CD8-positive, alpha-beta memory T cell (primary cell): Measurements from ENCODE around the gene AZIN2. TPM values are rescaled to one million over a fixed set of nuclear protein-coding genes. Genes with fewer than 3 reads are reported as not detected.
"Not testable (repeated sequence)": the region's sequence is repeated elsewhere in the genome, so short reads cannot be mapped to it uniquely, and the experiment has no call there.

ENCODE experiments used
- CTCF ChIA-PET: fragments of 350-600 bp; sonication (Branson Sonifier 250); formaldehyde crosslinking; loops from one replicate; lab custom pipeline; 2021; ENCODE audit warnings: antibody characterized with exemption; lab: Charles Lee
- POLR2A ChIA-PET: fragments of 350-600 bp; sonication (Branson Sonifier 250); formaldehyde crosslinking; loops from one replicate; lab custom pipeline; 2021; ENCODE audit warnings: antibody characterized with exemption; lab: Charles Lee
- DNase-seq, 5 donors: peaks; one replicate each; pipeline versions ENCODE4 v3.0.0 to v3.0.0-alpha.2; 2020 to 2022; ENCODE audit warnings: mixed read lengths in 1 of 5
- H3K27ac ChIP-seq: one replicate; pipeline ENCODE4 v1.7.0; 2013; ENCODE audit warnings: low read depth, mild to moderate bottlenecking, low read length, moderate library complexity
- H3K27me3 ChIP-seq: 2 replicates; pipeline ENCODE4 v1.7.0; 2013; ENCODE audit warnings: low read length, mild to moderate bottlenecking; ENCODE audit not compliant: insufficient read depth, poor library complexity, severe bottlenecking
- H3K36me3 ChIP-seq: 2 replicates; pipeline ENCODE4 v1.7.0; 2013; ENCODE audit warnings: mild to moderate bottlenecking, low read length, moderate library complexity; ENCODE audit not compliant: insufficient read depth
- H3K4me1 ChIP-seq: 2 replicates; pipeline ENCODE4 v1.7.0; 2013; ENCODE audit warnings: mild to moderate bottlenecking, low read length, moderate library complexity; ENCODE audit not compliant: insufficient read depth
- H3K4me3 ChIP-seq: 2 replicates; pipeline ENCODE4 v1.7.0; 2013; ENCODE audit warnings: mild to moderate bottlenecking, low read length
- H3K9me3 ChIP-seq: 2 replicates; pipeline ENCODE4 v1.7.0; 2013; ENCODE audit warnings: mild to moderate bottlenecking, low read length
- H3K27ac Mint-ChIP-seq, 8 donors: one replicate each; pipeline ENCODE4 v1.8.0; 2020 to 2021; ENCODE audit warnings: mixed read lengths in 8 of 8, mild to moderate bottlenecking in 6 of 8, inconsistent platforms in 3 of 8, moderate library complexity in 3 of 8
- H3K27me3 Mint-ChIP-seq, 2 donors: one replicate each; pipeline ENCODE4 v1.8.0; 2020 to 2021; ENCODE audit warnings: mixed read lengths in 2 of 2, mild to moderate bottlenecking in 1 of 2, moderate library complexity in 1 of 2
- H3K36me3 Mint-ChIP-seq, 3 donors: one replicate each; pipeline ENCODE4 v1.8.0; 2020 to 2021; ENCODE audit warnings: mixed read lengths in 3 of 3, inconsistent platforms in 1 of 3, mild to moderate bottlenecking in 1 of 3
- H3K4me1 Mint-ChIP-seq, 3 donors: one replicate each; pipeline ENCODE4 v1.8.0; 2020 to 2021; ENCODE audit warnings: mixed read lengths in 3 of 3, inconsistent platforms in 1 of 3, mild to moderate bottlenecking in 1 of 3
- H3K4me3 Mint-ChIP-seq, 7 donors: one replicate each; pipeline ENCODE4 v1.8.0; 2020 to 2021; ENCODE audit warnings: mixed read lengths in 7 of 7, mild to moderate bottlenecking in 6 of 7, moderate library complexity in 4 of 7, inconsistent platforms in 2 of 7
- H3K9me3 Mint-ChIP-seq, 5 donors: one replicate each; pipeline ENCODE4 v1.8.0; 2020 to 2022; ENCODE audit warnings: mixed read lengths in 5 of 5, mild to moderate bottlenecking in 3 of 5, moderate library complexity in 2 of 5, inconsistent platforms in 1 of 5
- polyA plus RNA-seq: library from polyadenylated mRNA; unstranded; fragments of 300-500 nt; fragmentation: Illumina TruSeq; gene quantifications from one replicate; pipeline ENCODE4 v1.2.3, GENCODE V29; 2021
- total RNA-seq, 2 experiments: library from RNA; stranded (reverse); gene quantifications; one replicate each; pipeline ENCODE4 v1.2.3, GENCODE V29; 2021

The AZIN2 gene
- total and polyA plus RNA-seq, 3 experiments from 2014 or later, result 2.1 to 4.9 (median 2.5) TPM

DNA sequence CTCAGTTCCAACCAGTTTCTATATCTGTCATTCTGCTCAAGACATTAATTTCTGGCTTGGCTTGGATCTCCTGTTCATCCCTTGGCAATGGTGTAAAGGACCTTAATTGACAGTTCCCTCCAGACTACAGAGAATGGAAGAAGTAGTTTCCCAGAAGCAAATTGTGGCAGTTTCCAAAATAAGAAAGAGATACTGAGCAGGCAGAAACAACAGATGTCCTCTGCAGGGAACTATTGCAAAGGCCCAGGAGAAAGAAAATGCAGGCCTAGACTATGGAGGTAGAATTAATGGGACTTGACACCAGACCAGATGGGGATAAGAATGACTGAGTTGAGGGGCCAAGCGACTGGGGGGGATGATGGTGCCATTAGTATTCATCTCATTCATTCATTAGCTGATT lies 38.1 kb upstream of the AZIN2 start:
- Histone ChIP-seq H3K4me3 (no peak overlapping the region), H3K4me1 (peaks cover 5% of the 10 kb centered on the region), H3K27ac (no peak overlapping the region), H3K9me3 (no peaks in the 10 kb centered on the region), H3K27me3 (no peaks in the 10 kb centered on the region), H3K36me3 (no peaks in the 10 kb centered on the region)
- peak overlapping the region in 2 of 8 donors; percentile 38 to 88 for H3K27ac Mint-ChIP-seq
- H3K27me3 Mint-ChIP-seq, result no peaks in the 10 kb centered on the region
- no peaks in the 10 kb centered on the region for H3K9me3 Mint-ChIP-seq
- no peaks in the 10 kb centered on the region for H3K36me3 Mint-ChIP-seq
- POLR2A ChIA-PET, result interaction anchor here (0.6 kb wide), 1 partner anchor 23 kb away, joined by 4 read pairs; no protein-coding TSS in a partner anchor
- H3K4me1 Mint-ChIP-seq, result peaks cover 8 to 18% (median 16%) of the 10 kb centered on the region in 3 donors
- H3K4me3 Mint-ChIP-seq, result no peak overlapping the region
- DNase-seq, result no peak
- CTCF ChIA-PET, result no interaction called here

DNA sequence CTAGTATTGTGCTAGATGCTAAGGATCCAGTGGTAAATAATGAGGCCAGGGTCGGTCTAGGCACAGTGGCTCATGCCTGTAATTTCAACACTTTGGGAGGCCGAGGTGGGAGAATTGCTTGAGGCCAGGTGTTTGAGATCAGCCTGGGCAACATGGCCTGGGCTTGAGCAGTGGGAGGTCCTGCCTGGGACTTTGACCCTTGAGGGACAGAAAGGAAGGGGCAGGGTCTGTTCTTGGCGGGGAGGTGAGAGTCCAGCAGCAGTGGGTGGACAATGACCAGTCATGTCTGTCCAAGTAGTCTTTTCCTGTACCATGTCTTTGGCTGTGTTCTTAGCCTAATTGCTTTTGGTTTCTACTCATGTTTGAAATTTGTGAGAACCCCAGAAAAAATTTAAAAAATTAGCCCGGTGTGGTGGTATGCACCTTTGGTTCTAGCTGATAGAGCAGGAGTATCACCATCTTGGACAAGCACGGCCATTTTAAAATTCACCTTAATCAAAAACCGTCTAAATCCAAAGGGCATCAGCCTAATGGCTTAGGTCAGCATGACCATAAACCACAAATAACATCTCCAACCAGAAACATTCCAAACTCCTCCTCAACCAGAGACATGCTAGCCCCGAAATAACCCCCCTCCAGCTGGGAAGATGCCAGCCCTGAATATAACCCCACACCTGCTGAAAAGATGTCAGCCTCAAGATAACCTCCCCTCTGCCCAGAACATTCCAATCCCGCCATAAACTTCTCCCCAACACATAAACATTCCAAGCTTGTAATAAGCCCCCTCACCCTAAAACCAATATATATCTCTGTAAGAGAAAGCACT lies 37.5 kb upstream of the AZIN2 start:
- peaks cover 0 to 1% of the 10 kb centered on the region in 2 donors for H3K27me3 Mint-ChIP-seq
- H3K4me1 Mint-ChIP-seq, result peaks cover 8 to 18% (median 16%) of the 10 kb centered on the region in 3 donors
- no peaks in the 10 kb centered on the region for H3K36me3 Mint-ChIP-seq
- CTCF ChIA-PET, result no interaction called here
- Histone ChIP-seq H3K4me1 (peaks cover 5% of the 10 kb centered on the region), H3K27ac (no peak overlapping the region), H3K36me3 (no peaks in the 10 kb centered on the region), H3K9me3 (no peaks in the 10 kb centered on the region), H3K4me3 (no peak overlapping the region), H3K27me3 (no peaks in the 10 kb centered on the region)
- POLR2A ChIA-PET, result interaction anchor here (0.6 kb wide), 1 partner anchor 59 kb away, joined by 3 read pairs; no protein-coding TSS in a partner anchor
- no peak overlapping the region for H3K4me3 Mint-ChIP-seq
- no peaks in the 10 kb centered on the region for H3K9me3 Mint-ChIP-seq
- peak overlapping the region in 4 of 8 donors; percentile 20 to 88 (median 62) for H3K27ac Mint-ChIP-seq
- DNase-seq, result no peak

GRCh38 chr1:33045246-33045645 lies 35.7 kb upstream of the AZIN2 start:
- CTCF ChIA-PET, result no interaction called here
- DNase-seq, result no peak
- Mint-ChIP-seq H3K4me3 (peak overlapping the region in 1 of 7 donors; percentile 30), H3K9me3 (no peaks in the 10 kb centered on the region), H3K36me3 (no peaks in the 10 kb centered on the region), H3K27ac (peak overlapping the region; percentile 24 to 93 (median 83)), H3K27me3 (peaks cover 0 to 2% of the 10 kb centered on the region in 2 donors), H3K4me1 (peaks cover 8 to 18% (median 16%) of the 10 kb centered on the region in 3 donors)
- Histone ChIP-seq H3K4me3 (no peak overlapping the region), H3K27me3 (no peaks in the 10 kb centered on the region), H3K4me1 (peaks cover 5% of the 10 kb centered on the region), H3K9me3 (no peaks in the 10 kb centered on the region), H3K27ac (no peak overlapping the region), H3K36me3 (no peaks in the 10 kb centered on the region)
- POLR2A ChIA-PET, result no interaction called here

GRCh38 chr1:33045814-33046213 lies 35.1 kb upstream of the AZIN2 start:
- CTCF ChIA-PET, result interaction anchor here (0.6 kb wide), 1 partner anchor 113 kb away, joined by 3 read pairs; no protein-coding TSS in a partner anchor
- POLR2A ChIA-PET, result no interaction called here
- peaks cover 11 to 18% (median 16%) of the 10 kb centered on the region in 3 donors for H3K4me1 Mint-ChIP-seq
- Histone ChIP-seq H3K4me3 (no peak overlapping the region), H3K9me3 (no peaks in the 10 kb centered on the region), H3K27me3 (no peaks in the 10 kb centered on the region), H3K27ac (no peak overlapping the region), H3K4me1 (peaks cover 5% of the 10 kb centered on the region), H3K36me3 (no peaks in the 10 kb centered on the region)
- no peaks in the 10 kb centered on the region for H3K9me3 Mint-ChIP-seq
- H3K27ac Mint-ChIP-seq, result peak overlapping the region; percentile 24 to 93 (median 86)
- peaks cover 2 to 4% of the 10 kb centered on the region in 2 donors for H3K27me3 Mint-ChIP-seq
- peak overlapping the region in 4 of 7 donors; percentile 0 to 50 (median 4) for H3K4me3 Mint-ChIP-seq
- no peaks in the 10 kb centered on the region for H3K36me3 Mint-ChIP-seq
- peak in 3 of 5 donors; percentile 11 to 70 (median 31) for DNase-seq

DNA sequence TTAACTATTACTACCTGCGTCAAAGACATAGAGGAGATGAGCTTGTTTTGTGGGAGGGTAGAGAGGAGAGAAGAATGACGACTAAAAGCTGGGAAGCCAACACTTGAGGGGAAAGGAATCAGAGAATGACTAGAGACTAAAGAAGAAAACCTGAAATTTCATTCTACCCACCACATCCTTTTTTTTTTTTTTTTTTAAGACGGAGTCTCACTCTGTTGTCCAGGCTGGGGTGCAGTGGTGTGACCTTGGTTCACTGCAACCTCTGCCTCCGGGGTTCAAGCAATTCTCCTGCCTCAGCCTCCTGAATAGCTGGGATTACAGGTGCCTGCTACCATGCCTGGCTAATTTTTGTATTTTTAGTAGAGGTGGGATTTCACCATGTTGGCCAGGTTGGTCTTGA lies 34.7 kb upstream of the AZIN2 start:
- DNase-seq, H3K4me1 ChIP-seq, H3K27ac ChIP-seq, H3K36me3 ChIP-seq, POLR2A ChIA-PET, H3K27me3 Mint-ChIP-seq, H3K36me3 Mint-ChIP-seq, H3K9me3 Mint-ChIP-seq, H3K4me3 ChIP-seq, H3K27me3 ChIP-seq, H3K9me3 ChIP-seq: not testable (repeated sequence)
- H3K4me3 Mint-ChIP-seq, result peak overlapping the region in 3 of 7 donors; percentile 1 to 50 (median 6)
- peaks cover 11 to 18% (median 16%) of the 10 kb centered on the region in 3 donors for H3K4me1 Mint-ChIP-seq
- H3K27ac Mint-ChIP-seq, result peak overlapping the region; percentile 17 to 93 (median 82)
- CTCF ChIA-PET, result interaction anchor here (0.6 to 0.7 kb wide), 2 partner anchors 9 to 114 kb away, joined by 3 to 4 read pairs; no protein-coding TSS in a partner anchor

- H3K27me3 Mint-ChIP-seq, result peaks cover 2 to 4% of the 10 kb centered on the region in 2 donors
- H3K9me3 ChIP-seq, result no peaks in the 10 kb centered on the region
- H3K4me3 Mint-ChIP-seq, result no peak overlapping the region
- CTCF ChIA-PET, result interaction anchor here (0.9 kb wide), 1 partner anchor 48 kb away, joined by 3 read pairs; no protein-coding TSS in a partner anchor
- H3K36me3 ChIP-seq, result no peaks in the 10 kb centered on the region
- H3K9me3 Mint-ChIP-seq, result no peaks in the 10 kb centered on the region
- H3K36me3 Mint-ChIP-seq, result no peaks in the 10 kb centered on the region
- H3K4me1 ChIP-seq, result peaks cover 5% of the 10 kb centered on the region
- H3K4me1 Mint-ChIP-seq, result peaks cover 11 to 18% (median 16%) of the 10 kb centered on the region in 3 donors
- POLR2A ChIA-PET, result no interaction called here
- H3K27me3 ChIP-seq, result no peaks in the 10 kb centered on the region
- no peak overlapping the region for H3K4me3 ChIP-seq
- no peak for DNase-seq
- no peak overlapping the region for H3K27ac ChIP-seq
- peak overlapping the region in 3 of 8 donors; percentile 12 to 75 (median 14) for H3K27ac Mint-ChIP-seq
Observed at GRCh38 chr1:33047290-33047689, 33.7 kb upstream of the AZIN2 start.

GRCh38 chr1:33047839-33048305 lies 33.1 kb upstream of the AZIN2 start:
- Mint-ChIP-seq H3K36me3 (no peaks in the 10 kb centered on the region), H3K4me1 (peaks cover 11 to 18% (median 16%) of the 10 kb centered on the region in 3 donors)

DNA sequence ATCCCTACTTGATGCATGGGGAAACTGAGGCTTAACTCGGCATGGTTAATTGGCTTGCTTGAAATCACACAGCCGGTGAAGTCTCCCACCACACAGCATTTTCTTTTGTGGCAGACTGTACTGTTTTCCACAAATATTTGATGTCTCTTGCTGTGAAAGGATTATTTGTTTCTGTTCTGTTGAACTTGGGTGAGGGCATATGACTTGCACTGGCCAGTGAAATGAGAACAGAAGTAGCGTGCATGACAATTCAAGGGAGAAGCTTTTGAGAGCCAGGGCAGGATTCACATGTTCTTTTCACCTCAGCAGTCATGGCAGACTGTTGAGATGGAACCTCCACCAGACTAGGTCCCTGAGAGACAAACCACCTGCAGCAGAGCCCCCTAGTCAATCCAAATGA lies 32.5 kb upstream of the AZIN2 start:
- no peaks in the 10 kb centered on the region for H3K9me3 Mint-ChIP-seq
- no peak overlapping the region for H3K4me3 Mint-ChIP-seq
- no peak overlapping the region for H3K27ac ChIP-seq
- H3K27ac Mint-ChIP-seq, result no peak overlapping the region
- peaks cover 11 to 18% (median 16%) of the 10 kb centered on the region in 3 donors for H3K4me1 Mint-ChIP-seq
- POLR2A ChIA-PET, result no interaction called here
- peaks cover 2 to 4% of the 10 kb centered on the region in 2 donors for H3K27me3 Mint-ChIP-seq
- no peak for DNase-seq
- no peak overlapping the region for H3K4me3 ChIP-seq
- H3K4me1 ChIP-seq, result peaks cover 5% of the 10 kb centered on the region
- no peaks in the 10 kb centered on the region for H3K27me3 ChIP-seq
- H3K36me3 Mint-ChIP-seq, result no peaks in the 10 kb centered on the region
- no peaks in the 10 kb centered on the region for H3K9me3 ChIP-seq
- CTCF ChIA-PET, result no interaction called here
- H3K36me3 ChIP-seq, result no peaks in the 10 kb centered on the region

More at GRCh38 chr1:33047839-33048305, 33.1 kb upstream of the AZIN2 start:
- H3K27ac ChIP-seq, result no peak overlapping the region
- Mint-ChIP-seq H3K4me3 (no peak overlapping the region), H3K27me3 (peaks cover 2 to 4% of the 10 kb centered on the region in 2 donors), H3K9me3 (no peaks in the 10 kb centered on the region), H3K27ac (no peak overlapping the region)
- H3K4me1 ChIP-seq, result peaks cover 5% of the 10 kb centered on the region
- POLR2A ChIA-PET, result interaction anchor here (0.6 kb wide), 1 partner anchor 20 kb away, joined by 5 read pairs; no protein-coding TSS in a partner anchor
- CTCF ChIA-PET, result interaction anchor here (0.9 kb wide), 1 partner anchor 48 kb away, joined by 3 read pairs; no protein-coding TSS in a partner anchor
- no peaks in the 10 kb centered on the region for H3K36me3 ChIP-seq
- H3K27me3 ChIP-seq, result no peaks in the 10 kb centered on the region
- no peak overlapping the region for H3K4me3 ChIP-seq
- no peak for DNase-seq
- no peaks in the 10 kb centered on the region for H3K9me3 ChIP-seq
